HG03108 (cell line): ENCODE measurements around the gene LGALS3BP.

ENCODE experiments used
- ATAC-seq: cut with Tn5 transposase; IDR thresholded peaks from one replicate; pipeline ENCODE4 v1.9.1; 2021; ENCODE audit warnings: moderate library complexity; ENCODE audit not compliant: unreplicated experiment

LGALS3BP gene

GRCh38 chr17:78940708-78941107 is 39.0 kb downstream of the LGALS3BP start:
- ATAC-seq = no peak

GRCh38 chr17:78940258-78940657 is 39.5 kb downstream of the LGALS3BP start:
- no peak for ATAC-seq

DNA sequence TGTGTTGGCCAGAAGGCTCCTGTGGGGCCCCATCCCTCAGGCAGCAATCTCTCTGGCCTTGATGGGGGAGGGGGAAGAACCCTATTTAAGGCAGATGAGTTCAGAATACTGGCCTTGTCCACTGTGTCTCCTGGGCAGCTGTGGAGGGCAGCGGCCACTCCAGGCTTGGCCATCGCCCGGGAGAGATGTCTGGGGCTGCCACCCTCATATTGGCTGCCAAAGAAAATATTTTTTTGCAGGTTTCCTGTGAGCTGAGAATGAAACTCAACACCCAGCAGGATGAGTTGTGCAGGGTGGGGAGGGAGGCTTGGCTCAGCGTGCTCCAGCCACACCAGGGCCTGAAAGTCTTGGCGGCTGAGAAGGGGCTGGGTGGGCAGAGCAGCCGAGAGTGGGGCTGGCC is 40.1 kb downstream of the LGALS3BP start:
- no peak for ATAC-seq

DNA sequence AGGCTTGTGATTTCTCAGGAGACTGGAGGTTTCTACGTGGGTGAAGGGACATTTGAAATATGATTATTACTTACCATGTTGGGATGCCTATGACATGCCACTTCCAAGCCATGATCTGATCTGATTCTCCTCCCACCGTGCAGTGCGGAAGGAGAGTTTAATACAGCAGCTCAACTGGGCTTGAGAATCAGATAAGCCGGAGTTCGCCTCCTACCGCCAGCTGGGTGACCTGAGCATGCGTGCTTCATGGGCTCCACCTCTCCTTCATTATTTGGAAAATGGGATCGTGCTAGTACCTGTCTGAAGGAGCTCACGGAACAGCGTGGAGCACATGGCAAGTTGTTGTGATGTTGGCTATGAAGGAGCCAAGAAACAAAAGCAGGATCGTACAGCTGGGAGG is 42.2 kb downstream of the LGALS3BP start:
- no peak for ATAC-seq

DNA sequence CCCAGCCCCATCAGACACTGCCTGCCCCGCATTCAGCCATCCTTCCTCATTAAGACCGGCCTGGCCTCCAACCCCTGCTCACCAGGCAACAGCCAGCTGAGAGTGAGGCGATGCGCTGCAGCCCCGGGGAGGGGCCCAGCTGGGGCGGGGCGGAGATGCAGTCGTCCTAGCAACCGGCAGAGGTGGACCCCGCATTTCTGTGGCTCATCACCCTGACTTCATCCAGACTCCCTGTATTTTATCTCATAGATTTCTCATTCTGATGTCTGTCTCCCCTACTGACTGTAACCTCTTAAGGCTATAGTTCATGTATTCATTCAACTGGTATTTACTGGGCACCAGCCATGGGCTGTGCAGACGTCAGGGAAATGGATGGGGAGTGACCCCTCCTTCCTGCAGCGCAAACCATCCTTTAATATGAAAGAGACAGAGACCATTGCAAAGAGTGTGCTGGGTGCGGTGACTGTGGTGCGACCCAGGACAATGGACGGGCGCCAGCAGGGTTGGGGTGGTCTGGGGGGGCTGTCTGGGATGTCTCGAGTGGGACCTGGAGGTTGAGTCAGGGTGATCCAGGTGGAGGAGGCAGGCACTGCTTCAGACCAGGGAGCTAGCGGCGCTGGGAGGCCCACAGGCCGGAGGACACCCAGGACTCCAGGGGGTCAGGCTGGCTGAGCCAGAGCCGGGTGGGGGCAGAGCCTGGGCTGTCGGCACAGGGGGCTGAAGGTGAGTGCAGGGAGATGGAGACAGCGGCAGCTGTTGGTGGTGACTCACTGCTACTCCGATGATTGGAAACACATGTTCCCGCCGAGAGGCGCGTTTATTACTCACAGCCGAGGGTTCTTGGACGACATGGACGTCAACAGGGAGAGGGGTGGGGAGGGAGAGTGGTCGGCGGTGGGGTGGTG is 44.1 kb downstream of the LGALS3BP start:
- ATAC-seq = no peak

GRCh38 chr17:78934681-78935418 is 44.9 kb downstream of the LGALS3BP start:
- no peak for ATAC-seq

GRCh38 chr17:78933959-78934568 is 45.7 kb downstream of the LGALS3BP start:
- no peak for ATAC-seq

DNA sequence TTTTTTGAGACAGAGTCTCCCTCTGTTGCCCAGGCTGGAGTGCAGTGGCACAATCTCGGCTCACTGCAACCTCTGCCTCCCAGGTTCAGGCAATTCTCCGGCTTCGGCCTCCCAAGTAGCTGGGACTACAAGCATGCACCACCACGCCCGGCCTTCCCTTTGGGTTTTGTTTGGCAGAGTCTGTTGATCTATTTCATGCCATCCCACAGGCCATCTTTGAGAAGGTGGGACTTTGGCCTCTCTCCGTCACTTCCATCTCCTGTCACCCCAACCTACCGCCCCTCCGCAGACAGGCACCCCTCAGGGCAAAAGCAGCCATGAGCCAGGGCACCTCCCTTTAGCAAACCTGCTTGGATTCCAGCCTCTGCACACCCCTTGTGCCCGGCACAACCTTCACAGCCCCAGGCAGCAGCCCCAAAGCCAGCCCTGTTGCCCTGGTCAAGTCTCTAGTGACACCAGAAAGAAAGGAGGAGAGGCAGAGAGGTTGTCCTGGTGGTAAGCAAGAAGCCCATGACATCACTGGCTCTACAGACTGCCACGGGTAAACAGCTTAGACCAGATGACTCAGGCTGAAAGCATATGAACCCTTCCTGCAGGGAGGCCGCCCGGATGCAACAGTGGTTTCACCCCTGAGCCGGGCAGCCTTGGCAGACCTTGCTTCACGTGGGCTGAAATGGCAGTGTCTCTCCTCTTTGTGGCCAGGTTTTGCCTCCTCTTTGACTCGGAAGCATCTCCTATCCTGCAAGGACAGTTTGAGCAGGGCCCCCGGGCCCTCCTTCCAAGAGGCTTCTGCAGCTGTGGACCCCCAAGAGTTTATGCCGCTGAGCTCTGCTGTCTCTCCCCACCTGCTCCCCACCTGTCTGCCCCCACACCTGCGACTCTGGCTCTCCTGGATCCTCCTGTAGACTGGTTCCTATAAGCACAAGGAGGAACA is 46.4 kb downstream of the LGALS3BP start:
- ATAC-seq = peak; percentile 89

DNA sequence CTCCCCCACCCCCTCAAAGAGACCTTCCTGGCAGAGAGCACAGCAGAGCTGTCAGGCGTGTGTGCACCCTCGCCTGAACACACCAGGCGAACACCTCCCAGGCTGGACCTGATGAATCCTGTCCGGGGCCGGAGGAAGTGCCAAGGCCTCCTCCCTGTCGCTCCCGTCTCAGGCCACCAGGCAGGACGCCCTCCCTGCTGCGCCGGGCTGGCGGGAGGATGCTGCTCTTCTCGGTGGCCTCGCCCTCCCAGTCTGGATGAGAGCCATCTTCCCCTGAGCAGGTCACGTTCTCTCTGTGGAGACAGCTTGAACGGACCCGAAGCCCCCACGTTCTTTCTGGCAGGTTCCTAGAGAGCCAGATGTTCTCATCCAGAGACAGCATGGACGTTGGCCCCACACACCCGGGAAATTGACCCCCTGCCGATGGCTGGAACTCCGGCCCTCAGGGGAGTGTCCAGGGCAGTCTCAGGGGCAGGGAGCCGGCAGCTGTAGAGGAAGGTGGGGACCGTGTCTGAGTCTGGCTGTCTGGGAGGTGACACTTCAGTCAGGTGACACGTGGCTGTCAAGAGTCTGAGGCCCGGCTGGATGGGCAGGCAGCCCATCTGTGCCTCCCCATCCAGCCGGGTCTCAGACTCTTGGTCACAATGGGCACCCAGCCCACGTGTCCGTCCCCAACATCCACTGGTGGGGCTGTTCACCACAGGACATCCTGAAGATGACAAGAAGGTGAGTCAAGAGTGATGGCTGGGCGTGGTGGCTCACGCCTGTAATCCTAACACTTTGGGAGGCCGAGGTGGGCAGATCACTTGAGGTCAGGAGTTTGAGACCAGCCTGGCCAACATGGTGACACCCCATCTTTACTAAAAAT is 49.6 kb downstream of the LGALS3BP start:
- no peak for ATAC-seq

- no peak for ATAC-seq
These were observed 53.8 kb downstream of the LGALS3BP start for GRCh38 chr17:78925662-78926555.

DNA sequence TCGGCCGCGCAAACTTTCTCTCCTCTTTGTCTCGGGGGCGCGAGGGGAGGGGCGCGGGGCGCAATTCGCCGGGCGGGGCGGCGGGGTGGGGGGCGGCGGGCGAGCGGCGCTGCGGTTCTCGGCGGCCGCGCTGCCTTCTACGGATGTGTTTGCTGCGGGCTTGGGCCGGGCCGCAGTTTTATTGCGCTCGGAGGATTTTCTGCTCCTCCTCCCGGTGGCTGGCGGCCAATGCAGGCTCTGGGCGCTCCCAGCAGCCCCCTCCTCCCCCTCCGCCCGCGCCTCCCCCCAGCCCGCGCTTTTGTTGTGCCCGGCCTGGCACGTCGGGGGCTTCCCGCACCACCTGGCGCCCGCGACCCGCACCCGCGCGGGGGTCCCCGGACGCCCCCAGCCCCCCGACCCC is 54.5 kb downstream of the LGALS3BP start, which contains the start of gene TIMP2:
TIMP2 (minus strand) TSS at position 154 of the 400 bp plus-strand sequence. CDS start 299 bp downstream, outside the sequence.
- no peak for ATAC-seq

DNA sequence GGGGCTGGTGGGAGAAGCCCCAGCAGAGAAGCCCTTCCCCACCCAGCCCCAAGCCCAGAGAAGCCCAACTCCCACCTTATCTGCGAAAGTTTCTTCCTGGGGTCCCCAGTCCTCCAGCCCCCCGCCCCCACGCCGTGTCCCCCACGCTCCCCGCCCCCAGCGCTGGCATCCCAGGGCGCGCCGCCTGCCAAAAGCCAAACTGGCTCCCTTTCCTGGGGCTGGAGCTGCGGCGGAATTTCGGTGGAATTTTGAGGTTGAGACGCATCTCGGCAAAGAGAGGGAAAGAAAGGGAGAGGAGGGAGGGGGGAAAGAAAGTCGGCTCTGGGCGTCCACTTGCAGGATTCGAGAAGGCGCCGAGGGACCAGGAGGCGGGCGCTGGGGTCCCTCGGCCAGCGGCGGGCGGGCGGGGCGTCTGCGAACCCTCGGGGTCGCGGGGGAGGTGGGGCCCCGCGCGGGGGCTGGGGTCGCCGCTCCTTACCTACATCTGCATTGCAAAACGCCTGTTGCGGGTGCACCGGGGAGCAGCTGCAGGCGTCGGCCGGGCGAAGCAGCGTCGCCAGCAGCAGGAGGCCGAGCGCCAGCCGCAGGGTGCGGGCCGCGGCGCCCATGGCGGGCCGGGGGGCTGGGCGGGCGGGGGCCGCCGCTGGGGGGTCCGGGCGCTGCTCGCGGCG is 55.1 kb downstream of the LGALS3BP start:
- ATAC-seq = no peak

- peak; percentile 58 for ATAC-seq
These were observed 55.9 kb downstream of the LGALS3BP start for GRCh38 chr17:78923660-78924453.

DNA sequence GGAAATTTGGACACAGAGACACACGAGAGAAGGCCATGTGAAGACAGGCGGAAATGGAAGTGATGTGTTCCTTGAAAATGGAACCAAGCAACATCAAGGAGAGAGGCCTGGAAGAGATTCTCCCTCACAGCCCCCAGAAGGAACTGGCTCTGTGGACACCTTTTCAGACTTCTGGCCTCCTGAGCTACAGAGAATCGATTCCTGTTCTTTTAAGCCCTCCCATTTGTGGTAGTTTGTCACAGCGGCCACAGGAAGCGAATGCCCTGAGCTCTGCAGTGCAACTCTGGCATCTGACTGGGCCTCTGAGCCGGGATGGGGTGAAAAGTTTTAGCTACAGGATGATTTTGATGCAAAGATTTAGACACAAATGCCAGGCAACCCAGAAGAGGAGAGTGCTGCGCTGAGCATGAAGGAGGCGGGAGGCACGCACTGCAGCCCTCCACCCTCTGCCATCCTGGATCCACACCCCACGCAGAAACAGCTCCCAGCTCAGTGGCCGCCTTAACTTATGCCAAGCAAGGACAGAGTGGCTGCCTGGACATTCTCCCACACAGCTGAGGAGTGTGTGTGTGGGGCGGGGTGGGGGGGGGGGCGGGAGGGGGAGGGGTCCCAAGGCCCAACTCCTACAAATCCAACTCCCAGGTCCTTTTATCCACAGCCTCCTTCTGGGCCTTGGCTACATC is 56.8 kb downstream of the LGALS3BP start:
- ATAC-seq = no peak

GRCh38 chr17:78921437-78921971 is 58.2 kb downstream of the LGALS3BP start:
- ATAC-seq = no peak
